GM12878 (cell line): ENCODE data around the gene DLX1. TPM values are rescaled to one million over a fixed set of nuclear protein-coding genes. Genes with fewer than 3 reads are reported as not detected.

Experiments used
- ATAC-seq: fragments of 200-7000 bp; cut with Tn5 transposase; 3 replicates; pipeline ENCODE4 v1.9.1; 2020; ENCODE audit warnings: mild to moderate bottlenecking, moderate library complexity
- BruUV-seq: library from RNA; stranded (reverse); fragments of 400-500 nt; replicated peaks from 2 replicates; lab custom pipeline; 2021; lab: Mats Ljungman, UMichigan
- CTCF ChIA-PET: fragments of 300-600 bp; sonication (Branson Sonifier 250); formaldehyde crosslinking; extraction: SDS; loops from one replicate; lab custom pipeline; 2021; ENCODE audit warnings: inconsistent platforms; lab: Yijun Ruan, JAX
- POLR2A ChIA-PET: fragments of 350-600 bp; formaldehyde crosslinking; extraction: SDS; loops from one replicate; lab custom pipeline; 2021; ENCODE audit warnings: inconsistent platforms; lab: Charles Lee
- RAD21 ChIA-PET: fragments of 300-600 bp; sonication (Branson Sonifier 250); formaldehyde crosslinking; loops from one replicate; lab custom pipeline; 2023; ENCODE audit warnings: antibody characterized with exemption; ENCODE audit not compliant: unreplicated experiment; lab: Charles Lee
- SMC1A ChIA-PET: fragments of 300-600 bp; sonication (Branson Sonifier 250); formaldehyde crosslinking; loops from one replicate; lab custom pipeline; 2023; ENCODE audit not compliant: unreplicated experiment, uncharacterized antibody; lab: Charles Lee
- DNase-seq: peaks from one replicate; pipeline ENCODE4 v3.0.0-alpha.2; 2011; ENCODE audit warnings: low read depth, low spot score
- FAIRE-seq: peaks from 3 replicates; lab custom pipeline; 2011; peaks lifted over from hg19 to GRCh38; lab: Jason Lieb, UNC
- H2AFZ ChIP-seq: 2 replicates; pipeline ENCODE4 v1.6.0; 2011; ENCODE audit warnings: low read depth, low read length, control low read depth; ENCODE audit not compliant: control insufficient read depth
- H3K27ac ChIP-seq: 2 replicates; pipeline ENCODE4 v1.5.1; 2011; ENCODE audit warnings: control low read depth; ENCODE audit not compliant: control insufficient read depth, insufficient read depth
- H3K27me3 ChIP-seq, 2 experiments: replicated peaks in 1 of 2; 2 replicates each; pipeline versions ENCODE4 v1.6.0 to v1.6.1; 2011; ENCODE audit warnings: low read length in 1 of 2; ENCODE audit not compliant: control insufficient read depth in 2 of 2, insufficient read depth in 2 of 2
- H3K36me3 ChIP-seq, 2 experiments: 2 replicates each; pipeline ENCODE4 v1.5.1; 2011; ENCODE audit warnings: low read length in 1 of 2; ENCODE audit not compliant: control insufficient read depth in 2 of 2, insufficient read depth in 2 of 2
- H3K4me1 ChIP-seq: 2 replicates; pipeline ENCODE4 v1.6.1; 2011; ENCODE audit warnings: mild to moderate bottlenecking, low read length, moderate library complexity, mixed read lengths; ENCODE audit not compliant: control insufficient read depth, insufficient read depth
- H3K4me2 ChIP-seq: 2 replicates; pipeline ENCODE4 v1.6.0; 2011; ENCODE audit warnings: control low read depth; ENCODE audit not compliant: control insufficient read depth, insufficient read depth
- H3K4me3 ChIP-seq: fragments of 200-600 bp; sonication (generic); 2 replicates; pipeline ENCODE4 v1.5.1; 2016
- H3K79me2 ChIP-seq: 2 replicates; pipeline ENCODE4 v1.6.0; 2011; ENCODE audit warnings: low read length; ENCODE audit not compliant: control insufficient read depth, insufficient read depth
- H3K9ac ChIP-seq: 2 replicates; pipeline ENCODE4 v1.8.0; 2011; ENCODE audit warnings: low read length, control low read depth, mixed read lengths; ENCODE audit not compliant: control insufficient read depth, insufficient read depth
- H3K9me3 ChIP-seq: replicated peaks from 3 replicates; pipeline ENCODE4 v1.5.1; 2011; ENCODE audit warnings: mild to moderate bottlenecking, low read length; ENCODE audit not compliant: control insufficient read depth, insufficient read depth
- H4K20me1 ChIP-seq: 2 replicates; pipeline ENCODE4 v1.6.0; 2011; ENCODE audit not compliant: control insufficient read depth, insufficient read depth
- CBX5 ChIP-seq: sonication (generic); IDR thresholded peaks from 2 replicates; pipeline ENCODE4 v1.6.1; 2016; ENCODE audit warnings: low read depth, moderate library complexity, mild to moderate bottlenecking, inconsistent platforms
- CHD2 ChIP-seq: IDR thresholded peaks from 2 replicates; pipeline ENCODE4 v1.6.1; 2011; ENCODE audit warnings: low read depth, low read length, improper control_type of control experiment, borderline replicate concordance
- FOXK2 ChIP-seq: fragments of 450-650 bp; IDR thresholded peaks from 2 replicates; pipeline ENCODE4 v1.6.1; 2017; ENCODE audit warnings: mild to moderate bottlenecking, moderate library complexity
- GABPA ChIP-seq: IDR thresholded peaks from 2 replicates; pipeline ENCODE4 v1.6.1; 2014; ENCODE audit warnings: antibody characterized with exemption, low read depth, mild to moderate bottlenecking, inconsistent platforms
- HDGF ChIP-seq: fragments of 450-650 bp; IDR thresholded peaks from 2 replicates; pipeline ENCODE4 v1.6.1; 2016; ENCODE audit warnings: antibody characterized with exemption
- IRF4 ChIP-seq: IDR thresholded peaks from 2 replicates; pipeline ENCODE4 v1.6.1; 2011; ENCODE audit warnings: low read depth, low read length
- NFYA ChIP-seq: IDR thresholded peaks from 2 replicates; pipeline ENCODE4 v1.6.1; 2011; ENCODE audit warnings: low read depth, mild to moderate bottlenecking, low read length, improper control_type of control experiment, borderline replicate concordance
- SMAD5 ChIP-seq: IDR thresholded peaks from 2 replicates; pipeline ENCODE4 v1.6.1; 2016; ENCODE audit warnings: antibody characterized with exemption, low read depth
- STAT1 ChIP-seq: fragments of 450-650 bp; conservative IDR thresholded peaks from 2 replicates; pipeline ENCODE4 v1.6.1; 2014; ENCODE audit warnings: antibody characterized with exemption, mild to moderate bottlenecking
- YBX1 ChIP-seq: fragments of 450-650 bp; IDR thresholded peaks from 2 replicates; pipeline ENCODE4 v1.6.1; 2016; ENCODE audit warnings: antibody characterized with exemption
- YY1 ChIP-seq: IDR thresholded peaks from 2 replicates; pipeline ENCODE4 v1.6.1; 2011; ENCODE audit warnings: low read depth, mild to moderate bottlenecking, low read length
- WGBS: methylation state at CpG from one replicate; pipeline ENCODE4 v1.1.6; 2016; ENCODE audit warnings: low lambda C conversion rate; ENCODE audit not compliant: insufficient replicate concordance, insufficient coverage; ENCODE audit errors: missing lambda C conversion rate; 5-methylcytosine and 5-hydroxymethylcytosine counted together
- in situ Hi-C: fragments of 300-500 bp; cut with MboI; formaldehyde crosslinking; loops from 9 replicates; pipeline ENCODE4 v1.14.3; 2018; ENCODE audit warnings: mixed read lengths
- intact Hi-C: fragments of 100-400 bp; cut with micrococcal nuclease; formaldehyde crosslinking; loops from one replicate; pipeline ENCODE4 v1.14.2; 2022; ENCODE audit not compliant: unreplicated experiment
- polyA plus RNA-seq, 11 experiments: library from polyadenylated mRNA; depleted of rRNA in 4 of 11; unstranded in 6 of 11; stranded (reverse) in 5 of 11; fragments of >200 nt; fragmentation: Nextera tagmentation in 4 of 11; fragmentation: Illumina TruSeq in 1 of 11; extraction: Ambion mirVana in 4 of 11; extraction: Trizol in 1 of 11; gene quantifications; 1 replicate in 1 of 11; 2 replicates in 10 of 11; pipeline versions ENCODE4 v1.2.1 to v1.2.3, GENCODE V29; 2011 to 2016; ENCODE audit warnings: inconsistent platforms in 2 of 11, missing spikeins in 2 of 11, low read depth in 1 of 11
- total RNA-seq, 4 experiments: library from RNA; depleted of rRNA in 3 of 4; stranded (reverse); fragments of >200 nt in 3 of 4; fragmentation: Illumina TruSeq in 1 of 4; extraction: Trizol in 1 of 4; gene quantifications; 2 replicates each; pipeline versions ENCODE4 v1.2.1 to v1.2.3, GENCODE V29; 2013 to 2021
- TF ChIP-seq, protein P1 (sequence below): fragments of 450-650 bp; IDR thresholded peaks from 2 replicates; pipeline ENCODE4 v1.6.1; 2018; ENCODE audit warnings: borderline replicate concordance, mild to moderate bottlenecking; ENCODE audit not compliant: partially characterized antibody
- TF ChIP-seq, protein P2 (sequence below): fragments of 450-650 bp; IDR thresholded peaks from 2 replicates; pipeline ENCODE4 v1.6.1; 2016; ENCODE audit warnings: mild to moderate bottlenecking
- TF ChIP-seq, protein P3 (sequence below): fragments of 450-650 bp; formaldehyde crosslinking; IDR thresholded peaks from 2 replicates; pipeline ENCODE4 v1.5.0; 2022; ENCODE audit warnings: mild to moderate bottlenecking, missing genetic modification characterization

The DLX1 gene
- total and polyA plus RNA-seq, 10 of the 15 experiments (the other 5 are each of a cell fraction or from before 2014, with no cell fraction given), result 0.06 TPM; not detected in 9

DNA sequence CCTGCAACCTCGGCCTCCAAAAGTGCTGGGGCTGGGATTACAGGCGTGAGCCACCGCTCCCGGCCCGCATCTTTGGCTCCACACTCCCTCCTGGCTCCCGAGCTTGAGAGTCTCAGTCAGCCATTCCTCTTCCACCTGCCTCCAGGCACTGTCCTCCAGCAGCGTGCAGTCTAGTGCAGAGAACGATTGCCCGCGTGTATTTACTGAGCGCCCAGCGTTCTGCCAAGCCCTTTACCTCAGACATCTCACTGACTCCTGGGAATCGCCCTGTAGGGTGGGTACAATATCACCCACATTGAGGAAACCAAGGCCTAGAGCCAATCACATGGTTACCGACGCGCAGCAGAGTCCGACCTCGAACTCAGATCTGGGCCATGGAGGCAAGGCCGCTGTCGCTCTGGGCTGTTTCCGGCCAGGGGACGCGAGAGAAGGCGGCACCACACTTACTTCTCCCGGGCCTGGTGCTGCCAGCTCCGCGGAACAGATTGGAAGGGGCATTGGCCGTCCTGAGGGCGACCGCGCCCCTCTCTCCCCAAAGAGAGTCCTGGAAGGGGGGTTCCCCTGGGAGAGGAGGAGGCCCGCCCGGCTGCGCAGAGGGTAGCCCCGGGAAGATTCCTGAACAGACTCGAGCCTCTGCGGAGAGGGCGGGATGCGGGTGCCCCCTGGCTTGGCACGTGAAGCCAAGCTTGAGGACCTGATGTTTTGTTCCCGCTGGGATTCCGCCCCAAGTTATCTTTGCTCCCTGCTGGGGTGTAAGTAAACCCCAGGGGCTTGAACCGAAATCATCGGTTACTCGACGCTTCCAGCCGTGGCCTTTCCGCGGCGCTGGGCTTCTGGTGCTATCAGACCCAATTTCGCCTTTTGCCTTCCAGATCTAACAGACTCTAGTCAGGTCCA lies 22.6 kb downstream of the DLX1 start:
- no peak overlapping the region for H3K27ac ChIP-seq
- no peaks in the 10 kb centered on the region for H3K79me2 ChIP-seq
- CTCF ChIA-PET, result interaction anchor here (1.4 to 9.9 kb wide), 3 partner anchors 296 to 405 kb away, joined by 3 to 212 read pairs (median 48); no protein-coding TSS in a partner anchor
- RAD21 ChIA-PET, result interaction anchor here (2.4 kb wide), 1 partner anchor 400 kb away, joined by 9 read pairs; no protein-coding TSS in a partner anchor
- in situ Hi-C loops, result loop anchor here (5.0 to 25.0 kb wide), 4 partner anchors 296 to 1133 kb away; no protein-coding TSS in a partner anchor
- no TSS peak for BruUV-seq
- no peaks in the 10 kb centered on the region for H3K9me3 ChIP-seq
- no peaks in the 10 kb centered on the region for H3K36me3 ChIP-seq
- TF ChIP-seq SMAD5 (no peak), YBX1 (no peak), CHD2 (no peak), IRF4 (no peak), STAT1 (no peak), GABPA (no peak), YY1 (no peak), NFYA (no peak), CBX5 (no peak), HDGF (no peak), FOXK2 (no peak)
- TF ChIP-seq, protein P1, sequence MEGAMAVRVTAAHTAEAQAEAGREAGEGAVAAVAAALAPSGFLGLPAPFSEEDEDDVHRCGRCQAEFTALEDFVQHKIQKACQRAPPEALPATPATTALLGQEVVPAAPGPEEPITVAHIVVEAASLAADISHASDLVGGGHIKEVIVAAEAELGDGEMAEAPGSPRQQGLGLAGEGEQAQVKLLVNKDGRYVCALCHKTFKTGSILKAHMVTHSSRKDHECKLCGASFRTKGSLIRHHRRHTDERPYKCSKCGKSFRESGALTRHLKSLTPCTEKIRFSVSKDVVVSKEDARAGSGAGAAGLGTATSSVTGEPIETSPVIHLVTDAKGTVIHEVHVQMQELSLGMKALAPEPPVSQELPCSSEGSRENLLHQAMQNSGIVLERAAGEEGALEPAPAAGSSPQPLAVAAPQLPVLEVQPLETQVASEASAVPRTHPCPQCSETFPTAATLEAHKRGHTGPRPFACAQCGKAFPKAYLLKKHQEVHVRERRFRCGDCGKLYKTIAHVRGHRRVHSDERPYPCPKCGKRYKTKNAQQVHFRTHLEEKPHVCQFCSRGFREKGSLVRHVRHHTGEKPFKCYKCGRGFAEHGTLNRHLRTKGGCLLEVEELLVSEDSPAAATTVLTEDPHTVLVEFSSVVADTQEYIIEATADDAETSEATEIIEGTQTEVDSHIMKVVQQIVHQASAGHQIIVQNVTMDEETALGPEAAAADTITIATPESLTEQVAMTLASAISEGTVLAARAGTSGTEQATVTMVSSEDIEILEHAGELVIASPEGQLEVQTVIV, result no peak
- TF ChIP-seq, protein P2, sequence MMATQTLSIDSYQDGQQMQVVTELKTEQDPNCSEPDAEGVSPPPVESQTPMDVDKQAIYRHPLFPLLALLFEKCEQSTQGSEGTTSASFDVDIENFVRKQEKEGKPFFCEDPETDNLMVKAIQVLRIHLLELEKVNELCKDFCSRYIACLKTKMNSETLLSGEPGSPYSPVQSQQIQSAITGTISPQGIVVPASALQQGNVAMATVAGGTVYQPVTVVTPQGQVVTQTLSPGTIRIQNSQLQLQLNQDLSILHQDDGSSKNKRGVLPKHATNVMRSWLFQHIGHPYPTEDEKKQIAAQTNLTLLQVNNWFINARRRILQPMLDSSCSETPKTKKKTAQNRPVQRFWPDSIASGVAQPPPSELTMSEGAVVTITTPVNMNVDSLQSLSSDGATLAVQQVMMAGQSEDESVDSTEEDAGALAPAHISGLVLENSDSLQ, result no peak
- TF ChIP-seq, protein P3, sequence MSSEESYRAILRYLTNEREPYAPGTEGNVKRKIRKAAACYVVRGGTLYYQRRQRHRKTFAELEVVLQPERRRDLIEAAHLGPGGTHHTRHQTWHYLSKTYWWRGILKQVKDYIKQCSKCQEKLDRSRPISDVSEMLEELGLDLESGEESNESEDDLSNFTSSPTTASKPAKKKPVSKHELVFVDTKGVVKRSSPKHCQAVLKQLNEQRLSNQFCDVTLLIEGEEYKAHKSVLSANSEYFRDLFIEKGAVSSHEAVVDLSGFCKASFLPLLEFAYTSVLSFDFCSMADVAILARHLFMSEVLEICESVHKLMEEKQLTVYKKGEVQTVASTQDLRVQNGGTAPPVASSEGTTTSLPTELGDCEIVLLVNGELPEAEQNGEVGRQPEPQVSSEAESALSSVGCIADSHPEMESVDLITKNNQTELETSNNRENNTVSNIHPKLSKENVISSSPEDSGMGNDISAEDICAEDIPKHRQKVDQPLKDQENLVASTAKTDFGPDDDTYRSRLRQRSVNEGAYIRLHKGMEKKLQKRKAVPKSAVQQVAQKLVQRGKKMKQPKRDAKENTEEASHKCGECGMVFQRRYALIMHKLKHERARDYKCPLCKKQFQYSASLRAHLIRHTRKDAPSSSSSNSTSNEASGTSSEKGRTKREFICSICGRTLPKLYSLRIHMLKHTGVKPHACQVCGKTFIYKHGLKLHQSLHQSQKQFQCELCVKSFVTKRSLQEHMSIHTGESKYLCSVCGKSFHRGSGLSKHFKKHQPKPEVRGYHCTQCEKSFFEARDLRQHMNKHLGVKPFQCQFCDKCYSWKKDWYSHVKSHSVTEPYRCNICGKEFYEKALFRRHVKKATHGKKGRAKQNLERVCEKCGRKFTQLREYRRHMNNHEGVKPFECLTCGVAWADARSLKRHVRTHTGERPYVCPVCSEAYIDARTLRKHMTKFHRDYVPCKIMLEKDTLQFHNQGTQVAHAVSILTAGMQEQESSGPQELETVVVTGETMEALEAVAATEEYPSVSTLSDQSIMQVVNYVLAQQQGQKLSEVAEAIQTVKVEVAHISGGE (CRISPR knock-in tag), result no peak
- WGBS, result 35% methylated on average over 49 of the region's 51 CpGs
- no peak overlapping the region for H3K4me2 ChIP-seq
- H2AFZ ChIP-seq, result no peak overlapping the region; the same call in 1 of the 2 replicates
- H3K9ac ChIP-seq, result no peak overlapping the region
- no peak for DNase-seq
- no peak for ATAC-seq
- SMC1A ChIA-PET, result interaction anchor here (0.7 to 7.0 kb wide), 5 partner anchors 19 to 520 kb away, joined by 3 to 111 read pairs (median 6); no protein-coding TSS in a partner anchor
- peaks cover 7 to 13% of the 10 kb centered on the region in 2 experiments; a peak in 3 of 4 replicates for H3K27me3 ChIP-seq
- POLR2A ChIA-PET, result interaction anchor here (0.6 kb wide), 1 partner anchor 409 kb away, joined by 4 read pairs; no protein-coding TSS in a partner anchor
- no peak overlapping the region for H3K4me3 ChIP-seq
- intact Hi-C loops, result loop anchor here (10.0 kb wide), 1 partner anchor 153 kb away; no protein-coding TSS in a partner anchor
- FAIRE-seq, result no peak
- peaks cover 9% of the 10 kb centered on the region for H3K4me1 ChIP-seq
- no peaks in the 10 kb centered on the region for H4K20me1 ChIP-seq
